GM12878 (cell line): ENCODE results near the gene PDE11A. TPM values are rescaled to one million over a fixed set of nuclear protein-coding genes. Genes with fewer than 3 reads are reported as not detected.

Experiments
- ATAC-seq: fragments of 200-7000 bp; cut with Tn5 transposase; 3 replicates; pipeline ENCODE4 v1.9.1; 2020; ENCODE audit warnings: mild to moderate bottlenecking, moderate library complexity
- BruUV-seq: library from RNA; stranded (reverse); fragments of 400-500 nt; replicated peaks from 2 replicates; lab custom pipeline; 2021; lab: Mats Ljungman, UMichigan
- CTCF ChIA-PET: fragments of 300-600 bp; sonication (Branson Sonifier 250); formaldehyde crosslinking; extraction: SDS; loops from one replicate; lab custom pipeline; 2021; ENCODE audit warnings: inconsistent platforms; lab: Yijun Ruan, JAX
- POLR2A ChIA-PET: fragments of 350-600 bp; formaldehyde crosslinking; extraction: SDS; loops from one replicate; lab custom pipeline; 2021; ENCODE audit warnings: inconsistent platforms; lab: Charles Lee
- RAD21 ChIA-PET: fragments of 300-600 bp; sonication (Branson Sonifier 250); formaldehyde crosslinking; loops from one replicate; lab custom pipeline; 2023; ENCODE audit warnings: antibody characterized with exemption; ENCODE audit not compliant: unreplicated experiment; lab: Charles Lee
- SMC1A ChIA-PET: fragments of 300-600 bp; sonication (Branson Sonifier 250); formaldehyde crosslinking; loops from one replicate; lab custom pipeline; 2023; ENCODE audit not compliant: unreplicated experiment, uncharacterized antibody; lab: Charles Lee
- DNase-seq: peaks from one replicate; pipeline ENCODE4 v3.0.0-alpha.2; 2011; ENCODE audit warnings: low read depth, low spot score
- FAIRE-seq: peaks from 3 replicates; lab custom pipeline; 2011; peaks lifted over from hg19 to GRCh38; lab: Jason Lieb, UNC
- H2AFZ ChIP-seq: 2 replicates; pipeline ENCODE4 v1.6.0; 2011; ENCODE audit warnings: low read depth, low read length, control low read depth; ENCODE audit not compliant: control insufficient read depth
- H3K27ac ChIP-seq: 2 replicates; pipeline ENCODE4 v1.5.1; 2011; ENCODE audit warnings: control low read depth; ENCODE audit not compliant: control insufficient read depth, insufficient read depth
- H3K27me3 ChIP-seq, 2 experiments: replicated peaks in 1 of 2; 2 replicates each; pipeline versions ENCODE4 v1.6.0 to v1.6.1; 2011; ENCODE audit warnings: low read length in 1 of 2; ENCODE audit not compliant: control insufficient read depth in 2 of 2, insufficient read depth in 2 of 2
- H3K36me3 ChIP-seq, 2 experiments: 2 replicates each; pipeline ENCODE4 v1.5.1; 2011; ENCODE audit warnings: low read length in 1 of 2; ENCODE audit not compliant: control insufficient read depth in 2 of 2, insufficient read depth in 2 of 2
- H3K4me1 ChIP-seq: 2 replicates; pipeline ENCODE4 v1.6.1; 2011; ENCODE audit warnings: mild to moderate bottlenecking, low read length, moderate library complexity, mixed read lengths; ENCODE audit not compliant: control insufficient read depth, insufficient read depth
- H3K4me2 ChIP-seq: 2 replicates; pipeline ENCODE4 v1.6.0; 2011; ENCODE audit warnings: control low read depth; ENCODE audit not compliant: control insufficient read depth, insufficient read depth
- H3K4me3 ChIP-seq: fragments of 200-600 bp; sonication (generic); 2 replicates; pipeline ENCODE4 v1.5.1; 2016
- H3K79me2 ChIP-seq: 2 replicates; pipeline ENCODE4 v1.6.0; 2011; ENCODE audit warnings: low read length; ENCODE audit not compliant: control insufficient read depth, insufficient read depth
- H3K9ac ChIP-seq: 2 replicates; pipeline ENCODE4 v1.8.0; 2011; ENCODE audit warnings: low read length, control low read depth, mixed read lengths; ENCODE audit not compliant: control insufficient read depth, insufficient read depth
- H3K9me3 ChIP-seq: replicated peaks from 3 replicates; pipeline ENCODE4 v1.5.1; 2011; ENCODE audit warnings: mild to moderate bottlenecking, low read length; ENCODE audit not compliant: control insufficient read depth, insufficient read depth
- H4K20me1 ChIP-seq: 2 replicates; pipeline ENCODE4 v1.6.0; 2011; ENCODE audit not compliant: control insufficient read depth, insufficient read depth
- EP300 ChIP-seq, 2 experiments: fragments of 150-350 bp in 1 of 2; IDR thresholded peaks; 2 replicates each; pipeline ENCODE4 v1.6.1; 2011 to 2012; ENCODE audit warnings: low read depth in 2 of 2, low read length in 2 of 2, borderline replicate concordance in 1 of 2, improper control_type of control experiment in 1 of 2, inconsistent platforms in 1 of 2; ENCODE audit not compliant: control insufficient read depth in 1 of 2
- JUNB ChIP-seq: IDR thresholded peaks from 2 replicates; pipeline ENCODE4 v1.6.1; 2016; ENCODE audit warnings: antibody characterized with exemption, mild to moderate bottlenecking
- MEF2A ChIP-seq: IDR thresholded peaks from 2 replicates; pipeline ENCODE4 v1.6.1; 2011; ENCODE audit warnings: low read depth, mild to moderate bottlenecking, low read length, moderate library complexity; ENCODE audit not compliant: insufficient read depth
- SRF ChIP-seq, 2 experiments: IDR thresholded peaks; 2 replicates each; pipeline ENCODE4 v1.6.1; 2011; ENCODE audit warnings: low read depth in 2 of 2, low read length in 2 of 2, mild to moderate bottlenecking in 1 of 2, moderate library complexity in 1 of 2
- STAT1 ChIP-seq: fragments of 450-650 bp; conservative IDR thresholded peaks from 2 replicates; pipeline ENCODE4 v1.6.1; 2014; ENCODE audit warnings: antibody characterized with exemption, mild to moderate bottlenecking
- WRNIP1 ChIP-seq: IDR thresholded peaks from 2 replicates; pipeline ENCODE4 v1.6.1; 2011; ENCODE audit warnings: low read depth, low read length, improper control_type of control experiment, borderline replicate concordance
- ZSCAN29 ChIP-seq: fragments of 450-650 bp; IDR thresholded peaks from 2 replicates; pipeline ENCODE4 v1.6.1; 2017; ENCODE audit warnings: mild to moderate bottlenecking, moderate library complexity
- WGBS: methylation state at CpG from one replicate; pipeline ENCODE4 v1.1.6; 2016; ENCODE audit warnings: low lambda C conversion rate; ENCODE audit not compliant: insufficient replicate concordance, insufficient coverage; ENCODE audit errors: missing lambda C conversion rate; 5-methylcytosine and 5-hydroxymethylcytosine counted together
- in situ Hi-C: fragments of 300-500 bp; cut with MboI; formaldehyde crosslinking; loops from 9 replicates; pipeline ENCODE4 v1.14.3; 2018; ENCODE audit warnings: mixed read lengths
- intact Hi-C: fragments of 100-400 bp; cut with micrococcal nuclease; formaldehyde crosslinking; loops from one replicate; pipeline ENCODE4 v1.14.2; 2022; ENCODE audit not compliant: unreplicated experiment
- polyA plus RNA-seq, 11 experiments: library from polyadenylated mRNA; depleted of rRNA in 4 of 11; unstranded in 6 of 11; stranded (reverse) in 5 of 11; fragments of >200 nt; fragmentation: Nextera tagmentation in 4 of 11; fragmentation: Illumina TruSeq in 1 of 11; extraction: Ambion mirVana in 4 of 11; extraction: Trizol in 1 of 11; gene quantifications; 1 replicate in 1 of 11; 2 replicates in 10 of 11; pipeline versions ENCODE4 v1.2.1 to v1.2.3, GENCODE V29; 2011 to 2016; ENCODE audit warnings: inconsistent platforms in 2 of 11, missing spikeins in 2 of 11, low read depth in 1 of 11
- total RNA-seq, 4 experiments: library from RNA; depleted of rRNA in 3 of 4; stranded (reverse); fragments of >200 nt in 3 of 4; fragmentation: Illumina TruSeq in 1 of 4; extraction: Trizol in 1 of 4; gene quantifications; 2 replicates each; pipeline versions ENCODE4 v1.2.1 to v1.2.3, GENCODE V29; 2013 to 2021
- TF ChIP-seq, protein P1 (sequence below): IDR thresholded peaks from 2 replicates; pipeline ENCODE4 v1.6.1; 2011; ENCODE audit warnings: low read depth, low read length, improper control_type of control experiment, borderline replicate concordance
- TF ChIP-seq, protein P2 (sequence below): IDR thresholded peaks from 2 replicates; pipeline ENCODE4 v1.6.1; 2012; ENCODE audit warnings: low read depth, low read length, improper control_type of control experiment
- TF ChIP-seq, protein P3 (sequence below): IDR thresholded peaks from 2 replicates; pipeline ENCODE4 v1.6.1; 2012; ENCODE audit warnings: mild to moderate bottlenecking, low read depth, low read length

PDE11A gene
- total and polyA plus RNA-seq, 10 of the 15 experiments (the other 5 are each of a cell fraction or from before 2014, with no cell fraction given), result 0.01 to 0.17 (median 0.06) TPM; not detected in 5

DNA sequence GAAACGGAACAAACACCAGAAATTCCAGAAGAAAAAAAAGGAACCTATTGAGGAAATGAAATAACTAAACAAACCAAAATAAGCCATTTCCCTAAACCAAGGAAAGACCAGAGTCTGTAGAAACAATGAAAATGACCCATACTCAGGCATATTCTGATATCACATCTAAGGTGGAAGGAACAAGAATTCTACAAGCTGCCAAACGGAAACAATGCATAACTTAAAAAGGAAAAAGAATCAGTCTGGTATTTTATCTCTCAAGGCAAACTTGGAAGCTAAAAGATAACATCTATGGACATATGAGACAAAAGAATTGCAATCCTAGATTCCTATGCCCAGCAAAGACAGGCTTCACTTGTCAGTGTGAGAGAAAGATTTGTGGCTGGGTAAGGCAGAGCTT, 326.2 kb downstream of the PDE11A start:
- DNase-seq (no peak), FAIRE-seq (no peak), ATAC-seq (no peak)
- no peaks in the 10 kb centered on the region for H3K36me3 ChIP-seq
- H3K9ac ChIP-seq, result no peak overlapping the region
- H3K27me3 ChIP-seq, result peaks cover 0 to 2% of the 10 kb centered on the region in 2 experiments; a peak in 2 of 4 replicates
- TF ChIP-seq MEF2A (no peak), WRNIP1 (no peak), JUNB (no peak), SRF (IDR thresholded peaks at IDR 0.05; ENCODE audit: low read depth in 2 of 2, low read length in 2 of 2) (no peak), STAT1 (no peak), EP300 (IDR thresholded peaks at IDR 0.05; ENCODE audit: borderline replicate concordance in 1 of 2, control insufficient read depth in 1 of 2, low read depth in 2 of 2, low read length in 2 of 2) (no peak)
- TF ChIP-seq, protein P1, sequence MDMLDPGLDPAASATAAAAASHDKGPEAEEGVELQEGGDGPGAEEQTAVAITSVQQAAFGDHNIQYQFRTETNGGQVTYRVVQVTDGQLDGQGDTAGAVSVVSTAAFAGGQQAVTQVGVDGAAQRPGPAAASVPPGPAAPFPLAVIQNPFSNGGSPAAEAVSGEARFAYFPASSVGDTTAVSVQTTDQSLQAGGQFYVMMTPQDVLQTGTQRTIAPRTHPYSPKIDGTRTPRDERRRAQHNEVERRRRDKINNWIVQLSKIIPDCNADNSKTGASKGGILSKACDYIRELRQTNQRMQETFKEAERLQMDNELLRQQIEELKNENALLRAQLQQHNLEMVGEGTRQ, result no peak
- WGBS, result 18% methylated on average over 2 of the region's 2 CpGs
- ChIA-PET CTCF (no interaction called here), SMC1A (no interaction called here), RAD21 (no interaction called here), POLR2A (no interaction called here)
- no peaks in the 10 kb centered on the region for H3K9me3 ChIP-seq
- no TSS peak for BruUV-seq
- H3K4me1 ChIP-seq, result no peaks in the 10 kb centered on the region
- no peak overlapping the region for H3K4me2 ChIP-seq
- intact Hi-C loops, result no loop called here
- H2AFZ ChIP-seq, result no peak overlapping the region
- no peak overlapping the region for H3K27ac ChIP-seq
- H3K4me3 ChIP-seq, result no peak overlapping the region
- no peaks in the 10 kb centered on the region for H4K20me1 ChIP-seq
- no peaks in the 10 kb centered on the region for H3K79me2 ChIP-seq
- in situ Hi-C loops, result no loop called here

DNA sequence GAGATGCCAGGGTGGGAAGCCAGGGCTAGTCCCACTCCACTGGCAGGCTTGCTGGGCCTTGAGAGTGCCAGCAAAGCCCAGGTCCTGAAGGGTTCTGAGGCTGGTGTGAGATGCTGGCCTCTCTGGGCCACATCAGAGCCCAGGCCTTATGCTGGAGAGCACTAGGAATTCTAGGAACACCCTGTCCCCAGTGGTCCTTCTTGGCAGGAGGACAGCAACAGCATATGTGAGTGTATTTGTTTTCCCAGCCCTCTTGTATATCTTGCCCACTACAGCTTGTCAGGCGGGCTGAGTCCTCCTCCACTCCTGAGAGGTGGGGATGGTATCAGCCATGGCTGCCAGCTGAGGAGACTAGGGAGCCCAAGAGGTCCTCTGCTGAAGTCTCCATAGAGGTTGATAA, 327.0 kb downstream of the PDE11A start:
- H3K9me3 ChIP-seq, result no peaks in the 10 kb centered on the region
- ChIA-PET SMC1A (no interaction called here), POLR2A (no interaction called here), CTCF (no interaction called here), RAD21 (no interaction called here)
- in situ Hi-C loops, result no loop called here
- intact Hi-C loops, result no loop called here
- H3K79me2 ChIP-seq, result no peaks in the 10 kb centered on the region
- no peak overlapping the region for H3K4me2 ChIP-seq
- no peak overlapping the region for H3K4me3 ChIP-seq
- H4K20me1 ChIP-seq, result no peaks in the 10 kb centered on the region
- no peak overlapping the region for H3K27ac ChIP-seq
- no peaks in the 10 kb centered on the region for H3K36me3 ChIP-seq
- WGBS, result 21% methylated on average over 1 of the region's 1 CpG
- ATAC-seq, result no peak
- no TSS peak for BruUV-seq
- no peak overlapping the region for H3K9ac ChIP-seq
- no peak for FAIRE-seq
- H2AFZ ChIP-seq, result no peak overlapping the region
- no peak for DNase-seq
- H3K27me3 ChIP-seq, result no peaks in the 10 kb centered on the region; a peak in 1 of 4 replicates
- no peaks in the 10 kb centered on the region for H3K4me1 ChIP-seq
- TF ChIP-seq, protein P2, sequence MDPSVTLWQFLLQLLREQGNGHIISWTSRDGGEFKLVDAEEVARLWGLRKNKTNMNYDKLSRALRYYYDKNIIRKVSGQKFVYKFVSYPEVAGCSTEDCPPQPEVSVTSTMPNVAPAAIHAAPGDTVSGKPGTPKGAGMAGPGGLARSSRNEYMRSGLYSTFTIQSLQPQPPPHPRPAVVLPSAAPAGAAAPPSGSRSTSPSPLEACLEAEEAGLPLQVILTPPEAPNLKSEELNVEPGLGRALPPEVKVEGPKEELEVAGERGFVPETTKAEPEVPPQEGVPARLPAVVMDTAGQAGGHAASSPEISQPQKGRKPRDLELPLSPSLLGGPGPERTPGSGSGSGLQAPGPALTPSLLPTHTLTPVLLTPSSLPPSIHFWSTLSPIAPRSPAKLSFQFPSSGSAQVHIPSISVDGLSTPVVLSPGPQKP, result no peak
- TF ChIP-seq ZSCAN29, result no peak
- TF ChIP-seq, protein P3, sequence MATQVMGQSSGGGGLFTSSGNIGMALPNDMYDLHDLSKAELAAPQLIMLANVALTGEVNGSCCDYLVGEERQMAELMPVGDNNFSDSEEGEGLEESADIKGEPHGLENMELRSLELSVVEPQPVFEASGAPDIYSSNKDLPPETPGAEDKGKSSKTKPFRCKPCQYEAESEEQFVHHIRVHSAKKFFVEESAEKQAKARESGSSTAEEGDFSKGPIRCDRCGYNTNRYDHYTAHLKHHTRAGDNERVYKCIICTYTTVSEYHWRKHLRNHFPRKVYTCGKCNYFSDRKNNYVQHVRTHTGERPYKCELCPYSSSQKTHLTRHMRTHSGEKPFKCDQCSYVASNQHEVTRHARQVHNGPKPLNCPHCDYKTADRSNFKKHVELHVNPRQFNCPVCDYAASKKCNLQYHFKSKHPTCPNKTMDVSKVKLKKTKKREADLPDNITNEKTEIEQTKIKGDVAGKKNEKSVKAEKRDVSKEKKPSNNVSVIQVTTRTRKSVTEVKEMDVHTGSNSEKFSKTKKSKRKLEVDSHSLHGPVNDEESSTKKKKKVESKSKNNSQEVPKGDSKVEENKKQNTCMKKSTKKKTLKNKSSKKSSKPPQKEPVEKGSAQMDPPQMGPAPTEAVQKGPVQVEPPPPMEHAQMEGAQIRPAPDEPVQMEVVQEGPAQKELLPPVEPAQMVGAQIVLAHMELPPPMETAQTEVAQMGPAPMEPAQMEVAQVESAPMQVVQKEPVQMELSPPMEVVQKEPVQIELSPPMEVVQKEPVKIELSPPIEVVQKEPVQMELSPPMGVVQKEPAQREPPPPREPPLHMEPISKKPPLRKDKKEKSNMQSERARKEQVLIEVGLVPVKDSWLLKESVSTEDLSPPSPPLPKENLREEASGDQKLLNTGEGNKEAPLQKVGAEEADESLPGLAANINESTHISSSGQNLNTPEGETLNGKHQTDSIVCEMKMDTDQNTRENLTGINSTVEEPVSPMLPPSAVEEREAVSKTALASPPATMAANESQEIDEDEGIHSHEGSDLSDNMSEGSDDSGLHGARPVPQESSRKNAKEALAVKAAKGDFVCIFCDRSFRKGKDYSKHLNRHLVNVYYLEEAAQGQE, result no peak
